Measurements from ENCODE around the gene SLC13A4.
"Not testable (repeated sequence)": the region's sequence is repeated elsewhere in the genome, so short reads cannot be mapped to it uniquely, and the experiment has no call there.

GRCh38 chr7:135668852-135669395 is 59.1 kb downstream of the SLC13A4 start:
- TF ChIP-seq CTCF (conservative IDR thresholded peaks at IDR 0.05; ENCODE audit: low read length); EZH2phosphoT487 (IDR thresholded peaks at IDR 0.05; ENCODE audit: borderline replicate concordance, low read depth, low read length): not testable (repeated sequence)

Data from OCI-LY7 (cell line).